Natural killer cell (primary cell): ENCODE data around the gene GGPS1. TPM values are rescaled to one million over a fixed set of nuclear protein-coding genes. Genes with fewer than 3 reads are reported as not detected.

ENCODE experiments used
- ATAC-seq, 3 donors: fragments of 150-1000 bp in 2 of 3; fragments of 200-7000 bp in 1 of 3; cut with Tn5 transposase; 1 replicate in 1 of 3; 2 replicates in 2 of 3; pipeline ENCODE4 v1.10.0; 2021; ENCODE audit warnings: mild to moderate bottlenecking in 2 of 3, moderate library complexity in 2 of 3
- DNase-seq, 2 donors: peaks; one replicate each; pipeline versions ENCODE4 v3.0.0 to v3.0.0-alpha.2; 2013 to 2021; ENCODE audit warnings: mixed read lengths in 1 of 2
- H3K27ac ChIP-seq: one replicate; pipeline ENCODE4 v1.5.1; 2013; ENCODE audit warnings: mild to moderate bottlenecking, low read length
- H3K27me3 ChIP-seq: one replicate; pipeline ENCODE4 v1.6.1; 2013; ENCODE audit warnings: low read length; ENCODE audit not compliant: control insufficient read depth, insufficient read depth
- H3K36me3 ChIP-seq: one replicate; pipeline ENCODE4 v1.6.1; 2013; ENCODE audit warnings: low read length; ENCODE audit not compliant: control insufficient read depth, insufficient read depth
- H3K4me1 ChIP-seq: one replicate; pipeline ENCODE4 v1.6.1; 2013; ENCODE audit warnings: low read length; ENCODE audit not compliant: control insufficient read depth, insufficient read depth
- H3K4me3 ChIP-seq: one replicate; pipeline ENCODE4 v1.5.1; 2013; ENCODE audit warnings: low read length
- H3K9me3 ChIP-seq: one replicate; pipeline ENCODE4 v1.6.1; 2013; ENCODE audit warnings: low read length; ENCODE audit not compliant: control insufficient read depth, insufficient read depth
- H3K27ac Mint-ChIP-seq, 2 donors: one replicate each; pipeline ENCODE4 v1.8.0; 2022; ENCODE audit warnings: mild to moderate bottlenecking in 2 of 2, mixed read lengths in 2 of 2, moderate library complexity in 1 of 2
- H3K27me3 Mint-ChIP-seq, 2 donors: one replicate each; pipeline ENCODE4 v1.8.0; 2022; ENCODE audit warnings: low read depth in 2 of 2, mixed read lengths in 2 of 2
- H3K36me3 Mint-ChIP-seq: one replicate; pipeline ENCODE4 v1.8.0; 2022; ENCODE audit warnings: mixed read lengths
- H3K4me1 Mint-ChIP-seq, 2 donors: one replicate each; pipeline ENCODE4 v1.8.0; 2022; ENCODE audit warnings: mixed read lengths in 2 of 2
- H3K4me3 Mint-ChIP-seq: one replicate; pipeline ENCODE4 v1.8.0; 2022; ENCODE audit warnings: mild to moderate bottlenecking, moderate library complexity, mixed read lengths
- H3K9me3 Mint-ChIP-seq, 2 donors: one replicate each; pipeline ENCODE4 v1.8.0; 2022; ENCODE audit warnings: mixed read lengths in 2 of 2
- WGBS: methylation state at CpG from one replicate; pipeline ENCODE4 v1.1.7; 2013; ENCODE audit warnings: missing lambda C conversion rate; ENCODE audit not compliant: insufficient coverage; 5-methylcytosine and 5-hydroxymethylcytosine counted together
- intact Hi-C: fragments of 100-400 bp; cut with micrococcal nuclease; formaldehyde crosslinking; loops from one replicate; pipeline ENCODE4 v1.14.2; 2022
- total RNA-seq, 4 donors: library from RNA; stranded (reverse); fragments of 120-200 nt in 1 of 4; gene quantifications; one replicate each; pipeline versions ENCODE4 v1.2.3 to v1.2.4, GENCODE V29; 2013 to 2022
- TF ChIP-seq, protein P1 (sequence below): fragments of 200-600 bp; IDR thresholded peaks from one replicate; pipeline ENCODE4 v1.8.0; 2022; ENCODE audit warnings: antibody characterized with exemption

The GGPS1 gene
- total RNA-seq, 3 donors from 2014 or later (not counting 1 experiment from before 2014, with no cell fraction given): 18.7 to 26.0 (median 23.9) TPM

DNA sequence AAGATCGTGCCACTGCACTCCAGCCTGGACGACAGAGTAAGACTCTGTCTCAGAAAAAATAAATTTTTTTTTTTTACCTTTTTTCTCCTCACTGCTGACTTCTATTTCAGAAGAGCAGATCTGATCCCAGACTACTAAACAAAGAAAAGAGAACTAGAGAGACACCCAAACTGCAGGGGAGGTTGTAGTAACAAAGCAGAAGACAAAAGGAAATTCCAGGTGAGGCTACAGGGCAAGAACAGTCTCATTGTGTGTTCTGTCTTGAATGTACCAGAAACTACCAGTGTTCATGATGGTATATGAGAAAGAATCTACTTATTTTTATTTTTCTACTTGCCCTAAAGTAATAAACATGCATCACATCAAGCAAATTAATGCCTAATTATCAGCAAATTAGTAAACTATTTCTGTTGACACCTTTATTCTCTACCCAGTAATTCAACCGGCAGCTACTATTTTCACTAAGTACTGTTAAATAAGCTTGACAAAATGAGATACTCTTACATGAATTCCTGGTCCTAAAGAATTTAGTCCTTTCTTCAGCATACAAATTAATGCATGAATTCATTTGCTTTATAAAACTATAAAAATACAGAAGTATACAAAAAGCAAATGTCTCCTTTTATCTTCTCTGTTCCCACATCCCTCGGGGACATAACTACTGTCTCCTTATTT lies 41.0 kb upstream of the GGPS1 start:
- peaks cover 42% of the 10 kb centered on the region for H3K4me1 ChIP-seq
- no peak overlapping the region for H3K4me3 ChIP-seq
- Mint-ChIP-seq H3K36me3 (no peaks in the 10 kb centered on the region), H3K4me3 (peak overlapping the region; percentile 25), H3K27ac (peak overlapping the region; percentile 67 to 72), H3K27me3 (no peaks in the 10 kb centered on the region), H3K9me3 (no peaks in the 10 kb centered on the region), H3K4me1 (peaks cover 60 to 67% of the 10 kb centered on the region in 2 donors)
- DNase-seq (no peak), ATAC-seq (no peak)
- H3K27ac ChIP-seq: no peak overlapping the region
- H3K9me3 ChIP-seq: no peaks in the 10 kb centered on the region
- TF ChIP-seq, protein P1, sequence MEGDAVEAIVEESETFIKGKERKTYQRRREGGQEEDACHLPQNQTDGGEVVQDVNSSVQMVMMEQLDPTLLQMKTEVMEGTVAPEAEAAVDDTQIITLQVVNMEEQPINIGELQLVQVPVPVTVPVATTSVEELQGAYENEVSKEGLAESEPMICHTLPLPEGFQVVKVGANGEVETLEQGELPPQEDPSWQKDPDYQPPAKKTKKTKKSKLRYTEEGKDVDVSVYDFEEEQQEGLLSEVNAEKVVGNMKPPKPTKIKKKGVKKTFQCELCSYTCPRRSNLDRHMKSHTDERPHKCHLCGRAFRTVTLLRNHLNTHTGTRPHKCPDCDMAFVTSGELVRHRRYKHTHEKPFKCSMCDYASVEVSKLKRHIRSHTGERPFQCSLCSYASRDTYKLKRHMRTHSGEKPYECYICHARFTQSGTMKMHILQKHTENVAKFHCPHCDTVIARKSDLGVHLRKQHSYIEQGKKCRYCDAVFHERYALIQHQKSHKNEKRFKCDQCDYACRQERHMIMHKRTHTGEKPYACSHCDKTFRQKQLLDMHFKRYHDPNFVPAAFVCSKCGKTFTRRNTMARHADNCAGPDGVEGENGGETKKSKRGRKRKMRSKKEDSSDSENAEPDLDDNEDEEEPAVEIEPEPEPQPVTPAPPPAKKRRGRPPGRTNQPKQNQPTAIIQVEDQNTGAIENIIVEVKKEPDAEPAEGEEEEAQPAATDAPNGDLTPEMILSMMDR: no peak
- no peaks in the 10 kb centered on the region for H3K27me3 ChIP-seq
- WGBS: 85% methylated on average over 3 of the region's 4 CpGs
- H3K36me3 ChIP-seq: no peaks in the 10 kb centered on the region
- intact Hi-C loops: loop anchor here (5.0 kb wide), 1 partner anchor 35 kb away; no protein-coding TSS in a partner anchor

DNA sequence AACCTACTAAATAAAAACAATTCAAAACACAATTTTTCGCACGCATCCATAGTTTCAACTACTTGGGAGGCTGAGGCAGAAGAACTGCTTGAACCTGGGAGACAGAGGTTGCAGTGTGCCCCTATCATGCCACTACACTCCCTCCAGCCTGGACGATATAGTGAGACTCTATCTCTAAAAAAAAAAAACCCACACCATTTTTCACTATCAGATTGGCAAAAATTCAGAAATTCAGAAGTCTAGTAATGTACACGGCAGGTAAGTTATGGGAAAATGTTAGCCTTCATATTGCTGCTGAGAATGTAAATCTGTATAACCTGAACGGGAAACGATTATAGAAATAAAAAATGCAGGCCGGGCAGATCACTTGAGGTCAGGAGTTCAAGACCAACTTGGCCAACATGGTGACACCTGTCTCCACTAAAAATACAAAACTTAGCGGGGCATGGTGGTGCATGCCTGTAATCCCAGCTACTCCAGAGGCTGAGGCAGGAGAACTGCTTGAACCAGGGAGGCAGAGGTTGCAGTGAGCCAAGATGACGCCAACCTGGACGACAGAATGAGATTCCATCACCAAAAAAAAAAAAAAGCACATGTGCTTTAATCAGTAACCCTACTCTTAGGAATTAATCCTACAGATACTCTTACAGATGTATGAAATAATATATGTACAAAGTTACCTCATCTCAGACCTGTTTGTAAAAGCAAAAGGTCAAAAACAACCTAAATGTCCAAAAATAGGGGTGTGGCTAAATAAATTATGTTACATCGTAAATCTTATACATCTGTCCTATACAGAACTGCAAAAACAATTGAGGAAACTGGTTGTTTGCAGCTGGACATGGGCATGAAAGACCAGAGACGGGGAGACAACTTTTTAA lies 38.3 kb upstream of the GGPS1 start:
- Mint-ChIP-seq H3K4me1 (peaks cover 69 to 70% of the 10 kb centered on the region in 2 donors), H3K9me3 (no peaks in the 10 kb centered on the region), H3K27ac (peak overlapping the region in 1 of 2 donors; percentile 51), H3K27me3 (no peaks in the 10 kb centered on the region), H3K4me3 (no peak overlapping the region), H3K36me3 (no peaks in the 10 kb centered on the region)
- TF ChIP-seq, protein P1: no peak
- intact Hi-C loops: loop anchor here (5.0 kb wide), 2 partner anchors 32 to 33 kb away; no protein-coding TSS in a partner anchor
- no peaks in the 10 kb centered on the region for H3K9me3 ChIP-seq
- no peak overlapping the region for H3K27ac ChIP-seq
- no peaks in the 10 kb centered on the region for H3K36me3 ChIP-seq
- peaks cover 33% of the 10 kb centered on the region for H3K4me1 ChIP-seq
- no peaks in the 10 kb centered on the region for H3K27me3 ChIP-seq
- ATAC-seq: no peak
- WGBS: 92% methylated on average over 10 of the region's 12 CpGs
- no peak for DNase-seq
- H3K4me3 ChIP-seq: no peak overlapping the region

DNA sequence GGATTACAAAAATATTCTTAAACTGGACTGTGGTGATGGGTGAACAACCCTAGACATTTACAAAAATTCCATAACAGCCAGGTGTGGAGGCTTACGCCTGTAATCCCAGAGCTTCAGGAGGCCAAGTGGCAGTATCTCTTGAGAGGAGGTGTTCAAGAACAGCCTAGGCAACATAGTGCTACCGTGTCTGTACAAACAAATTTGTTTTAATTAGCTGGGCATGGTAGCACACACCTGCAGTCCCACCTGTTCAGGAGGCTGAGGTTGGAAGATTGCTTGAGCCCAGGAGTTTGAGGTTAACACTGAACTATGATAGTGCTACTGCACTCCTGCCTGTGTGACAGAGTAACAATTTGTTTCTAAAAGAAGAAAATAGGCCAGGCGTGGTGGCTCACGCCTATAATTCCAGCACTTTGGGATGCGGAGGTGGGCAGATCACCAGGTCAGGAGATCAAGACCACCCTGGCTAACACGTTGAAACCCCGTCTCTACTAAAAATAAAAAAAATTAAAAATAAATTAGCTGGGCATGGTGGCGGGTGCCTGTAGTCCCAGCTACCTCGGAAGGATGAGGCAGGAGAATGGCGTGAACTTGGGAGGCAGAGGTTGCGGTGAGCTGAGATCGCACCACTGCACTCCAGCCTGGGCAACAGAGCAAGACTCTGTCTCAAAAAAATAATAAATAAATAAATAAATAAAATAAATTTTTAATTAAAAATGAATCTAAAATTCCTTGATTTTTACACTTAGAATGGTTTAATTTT lies 37.4 kb upstream of the GGPS1 start:
- ATAC-seq (no peak), DNase-seq (no peak)
- no peaks in the 10 kb centered on the region for H3K36me3 Mint-ChIP-seq
- H3K4me1 ChIP-seq: peaks cover 39% of the 10 kb centered on the region
- no peak overlapping the region for H3K4me3 Mint-ChIP-seq
- no peaks in the 10 kb centered on the region for H3K36me3 ChIP-seq
- no peak overlapping the region for H3K27ac ChIP-seq
- TF ChIP-seq, protein P1: no peak
- 82% methylated on average over 11 of the region's 12 CpGs for WGBS
- intact Hi-C loops: loop anchor here (5.0 kb wide), 1 partner anchor 34 kb away; no protein-coding TSS in a partner anchor
- H3K27me3 ChIP-seq: no peaks in the 10 kb centered on the region
- peak overlapping the region in 1 of 2 donors; percentile 51 for H3K27ac Mint-ChIP-seq
- H3K9me3 Mint-ChIP-seq: no peaks in the 10 kb centered on the region
- H3K4me1 Mint-ChIP-seq: peaks cover 65 to 66% of the 10 kb centered on the region in 2 donors
- peaks cover 3% of the 10 kb centered on the region for H3K9me3 ChIP-seq
- no peak overlapping the region for H3K4me3 ChIP-seq
- no peaks in the 10 kb centered on the region for H3K27me3 Mint-ChIP-seq
